GM21390 (cell line): ENCODE results near the gene KCNH8.

ENCODE experiments used
- ATAC-seq: cut with Tn5 transposase; IDR thresholded peaks from one replicate; pipeline ENCODE4 v1.9.1; 2021; ENCODE audit not compliant: unreplicated experiment

The KCNH8 gene

DNA sequence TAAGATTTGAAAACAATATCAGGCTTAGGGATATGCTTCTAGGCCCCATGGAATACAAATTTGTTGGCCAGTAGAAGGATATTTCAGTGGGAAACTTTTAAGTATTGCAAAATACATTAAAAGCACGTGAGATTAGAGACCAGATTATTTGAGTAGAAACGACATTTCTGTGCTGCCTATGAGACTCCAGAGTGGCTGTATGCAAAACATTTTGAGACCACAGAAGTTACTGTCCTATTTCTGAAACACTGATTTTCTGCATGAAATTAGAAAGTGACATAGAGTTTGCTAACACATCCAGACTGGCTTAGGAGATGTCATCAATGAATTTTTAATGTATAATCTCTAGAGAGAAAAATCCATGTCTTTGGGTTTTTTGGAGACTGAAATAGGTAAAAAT lies 99.8 kb downstream of the KCNH8 start:
- ATAC-seq, result peak; percentile 79

DNA sequence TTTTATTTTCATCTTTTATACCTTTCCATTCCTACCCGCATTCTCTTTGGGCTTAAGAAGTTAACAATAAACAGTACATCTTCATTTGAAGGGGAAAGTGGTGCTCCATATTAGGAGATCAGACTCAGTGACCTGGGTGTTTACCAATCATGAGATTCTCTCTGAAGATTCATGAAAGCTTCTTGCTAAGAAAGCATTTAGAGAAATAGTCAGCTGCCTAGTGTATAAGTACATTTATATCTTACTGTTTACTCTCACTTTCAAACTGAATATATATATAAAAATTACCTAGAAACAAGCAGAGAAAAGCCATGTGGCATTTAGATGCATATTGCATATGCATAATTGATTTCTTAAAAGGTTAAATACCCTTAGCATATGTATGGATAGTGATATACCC lies 100.5 kb downstream of the KCNH8 start:
- ATAC-seq, result no peak

DNA sequence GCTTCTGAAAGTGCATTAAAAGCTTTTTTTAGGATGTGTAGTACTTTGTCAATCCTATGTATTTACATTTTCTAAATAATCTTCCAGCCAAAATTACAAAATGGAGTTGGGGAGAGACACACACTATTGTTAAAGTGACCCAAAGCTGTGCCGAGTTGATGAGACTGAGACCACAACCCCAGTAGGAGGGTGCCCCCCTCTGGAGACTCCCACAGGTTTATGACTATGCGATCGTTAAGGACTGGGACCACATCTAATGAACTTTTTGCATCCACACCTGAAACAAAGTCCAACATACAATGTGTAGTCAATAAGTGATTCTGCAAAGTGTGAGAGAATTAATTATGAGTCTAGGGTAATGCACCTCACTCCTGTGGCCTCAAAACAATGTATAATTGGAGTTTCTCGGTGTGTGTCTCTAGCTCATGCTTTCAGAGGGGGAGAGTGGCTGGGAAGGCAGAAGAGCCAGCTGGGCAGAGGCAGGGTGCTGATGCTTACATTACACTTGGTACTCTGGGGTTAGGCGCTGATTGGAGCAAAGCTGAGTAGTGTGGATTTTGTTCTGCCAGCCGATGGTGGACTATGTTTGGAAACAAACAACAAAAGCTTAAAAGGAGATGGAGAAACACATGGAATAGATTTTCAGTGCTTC lies 102.8 kb downstream of the KCNH8 start:
- ATAC-seq, result no peak

DNA sequence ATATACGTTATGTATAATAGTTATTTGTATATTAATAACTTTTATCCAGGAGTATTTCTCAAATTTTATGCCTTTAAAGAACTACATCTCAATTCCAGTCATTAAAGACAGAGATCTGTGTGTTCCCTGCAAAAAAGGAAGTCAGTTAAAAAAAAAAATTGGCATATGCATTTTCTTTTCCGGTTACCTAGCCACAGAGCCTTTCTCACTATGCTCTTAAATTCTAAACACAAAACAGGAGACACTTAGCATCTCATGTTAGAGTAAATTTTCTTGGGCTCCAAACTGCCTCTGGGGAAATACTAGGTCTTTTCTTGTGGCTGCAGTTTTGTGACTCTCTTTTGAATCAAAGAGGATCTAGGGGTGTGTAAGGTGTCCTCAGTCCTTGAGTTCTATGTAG lies 105.9 kb downstream of the KCNH8 start:
- ATAC-seq, result no peak

DNA sequence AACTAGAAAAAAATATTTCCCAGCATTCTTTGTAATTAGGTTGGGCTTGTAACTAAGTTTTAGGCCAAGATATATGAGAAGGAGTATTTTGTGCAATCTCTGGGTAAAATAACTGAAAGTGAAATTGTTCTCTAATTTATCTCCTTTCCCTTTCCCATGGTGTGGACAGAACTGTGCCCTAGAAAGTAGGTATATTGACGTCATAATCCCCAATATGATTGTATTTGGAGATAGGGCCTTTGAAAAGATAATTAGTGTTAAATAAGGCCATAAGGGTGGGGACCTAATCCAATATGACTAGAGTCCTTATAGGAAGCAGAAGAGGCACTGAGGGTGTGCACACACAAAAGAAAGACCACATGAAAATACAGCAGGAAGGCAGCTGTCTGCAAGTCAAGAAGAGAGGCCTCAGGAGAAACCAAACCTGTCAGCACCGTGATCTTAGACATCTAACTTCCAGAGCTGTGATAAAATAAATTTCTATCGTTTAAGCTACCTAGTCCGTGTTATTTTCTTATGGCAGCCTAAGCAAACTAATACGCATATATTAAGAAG lies 106.6 kb downstream of the KCNH8 start:
- no peak for ATAC-seq

DNA sequence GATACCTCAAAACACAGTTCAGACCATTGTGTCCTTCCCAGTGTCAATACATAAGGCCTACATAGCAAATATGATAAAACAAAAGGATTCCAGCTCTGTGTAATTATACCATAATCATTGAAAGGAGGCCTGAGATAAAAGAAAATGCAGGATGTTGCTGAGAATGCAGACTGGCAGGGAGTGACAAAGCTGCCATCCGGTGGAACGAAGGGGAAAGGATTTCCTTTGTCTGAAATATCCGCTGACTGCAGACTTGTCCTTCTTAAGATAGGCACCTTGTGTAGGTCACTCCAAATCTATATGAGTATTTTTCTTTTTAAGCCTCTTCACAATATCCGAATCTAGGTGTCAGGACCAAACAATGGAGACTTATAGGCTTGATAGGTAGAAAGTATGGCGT lies 108.0 kb downstream of the KCNH8 start:
- no peak for ATAC-seq

DNA sequence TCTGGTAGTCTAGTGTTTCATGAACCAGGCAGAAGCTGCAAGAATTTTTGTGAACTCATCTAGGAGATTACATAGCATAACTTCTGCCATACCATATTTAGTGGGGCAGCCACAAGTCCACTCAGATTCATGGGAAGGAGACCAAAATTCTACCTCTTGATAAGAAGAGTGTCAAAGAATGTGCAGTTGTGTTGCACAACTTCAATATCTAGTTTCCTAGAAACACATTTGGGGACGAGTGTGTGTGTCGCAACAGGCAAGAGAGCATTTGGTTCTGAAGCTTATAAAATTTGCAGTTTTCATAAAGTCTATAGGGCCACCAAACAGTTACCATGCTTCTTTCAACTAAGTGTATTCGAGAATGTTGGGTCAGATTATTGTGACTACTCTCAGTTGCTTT lies 115.3 kb downstream of the KCNH8 start:
- no peak for ATAC-seq

DNA sequence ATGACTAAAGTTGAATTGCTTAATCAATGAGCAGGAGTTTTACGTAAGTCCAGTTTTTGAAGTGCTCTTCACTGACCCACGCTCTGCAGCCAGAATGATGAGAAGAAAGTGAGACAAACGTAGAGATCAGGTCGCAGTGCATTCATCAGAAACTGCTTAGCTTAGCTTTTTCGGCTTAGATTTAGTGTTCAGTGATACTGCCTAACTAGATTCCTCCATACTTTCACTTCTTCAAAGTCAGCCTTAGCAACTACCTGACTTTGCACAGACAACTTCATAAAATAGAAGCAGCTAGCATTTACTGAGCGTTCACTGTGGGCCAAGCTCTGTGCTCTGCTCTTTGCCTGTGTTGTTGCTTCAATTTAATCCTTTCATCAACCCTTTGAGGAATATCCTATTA lies 116.1 kb downstream of the KCNH8 start:
- ATAC-seq, result no peak

DNA sequence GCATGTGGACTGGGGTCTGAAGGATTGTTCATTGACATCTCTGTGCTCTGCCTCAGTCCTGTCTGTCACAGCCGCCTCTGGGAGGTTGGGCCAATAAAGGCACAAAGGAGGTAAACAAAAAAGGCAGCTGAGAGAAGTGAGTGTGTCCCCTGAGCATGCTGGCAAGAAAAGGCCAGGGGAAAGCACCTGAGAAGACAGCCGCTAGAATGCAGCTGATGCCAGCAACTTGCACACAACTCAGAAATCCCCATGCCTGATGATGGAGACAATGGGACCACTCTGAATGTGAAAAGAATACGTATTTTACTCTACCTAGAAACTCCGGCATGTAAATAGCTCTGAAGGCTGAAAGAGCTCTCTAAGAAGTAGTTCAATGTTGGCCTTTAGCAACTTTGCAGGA lies 118.7 kb downstream of the KCNH8 start:
- no peak for ATAC-seq

DNA sequence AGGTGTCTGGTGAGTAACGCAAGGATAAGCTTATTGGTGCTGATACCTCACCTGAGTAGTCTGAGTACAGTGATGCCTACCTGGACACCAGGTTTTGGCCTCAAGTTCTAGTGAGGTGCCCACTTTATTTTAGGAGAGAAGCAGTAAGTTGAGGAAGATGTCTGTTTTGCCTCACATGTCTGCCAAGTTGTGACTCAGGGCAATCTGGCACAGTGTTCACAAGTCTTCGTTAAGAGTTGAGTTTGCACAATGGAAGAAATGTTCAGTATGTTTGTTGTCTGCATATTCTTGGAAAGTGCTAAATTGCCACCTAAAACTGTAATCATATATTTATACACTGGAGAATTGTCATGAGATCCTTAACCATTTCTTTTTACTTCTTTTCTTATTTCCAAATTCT lies 122.2 kb downstream of the KCNH8 start:
- ATAC-seq, result no peak

DNA sequence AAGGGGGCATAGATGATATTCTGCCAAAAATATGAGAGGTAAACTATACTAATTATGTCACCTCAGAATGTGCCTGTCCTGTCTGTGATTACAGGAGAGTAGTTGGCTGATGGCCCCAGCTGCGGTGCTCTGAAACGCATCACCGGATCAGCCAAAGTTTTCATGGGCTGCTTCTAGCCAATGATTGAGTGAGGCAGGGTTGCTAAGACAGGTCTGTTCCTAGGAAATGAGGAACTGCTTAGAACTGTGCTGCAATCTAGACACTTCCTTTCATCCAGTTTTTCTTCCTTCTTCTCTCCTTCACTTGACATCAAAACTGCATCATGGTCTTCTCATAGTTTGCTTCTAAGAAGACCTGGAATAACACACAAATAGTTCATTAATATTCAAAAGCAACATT lies 124.0 kb downstream of the KCNH8 start:
- no peak for ATAC-seq

DNA sequence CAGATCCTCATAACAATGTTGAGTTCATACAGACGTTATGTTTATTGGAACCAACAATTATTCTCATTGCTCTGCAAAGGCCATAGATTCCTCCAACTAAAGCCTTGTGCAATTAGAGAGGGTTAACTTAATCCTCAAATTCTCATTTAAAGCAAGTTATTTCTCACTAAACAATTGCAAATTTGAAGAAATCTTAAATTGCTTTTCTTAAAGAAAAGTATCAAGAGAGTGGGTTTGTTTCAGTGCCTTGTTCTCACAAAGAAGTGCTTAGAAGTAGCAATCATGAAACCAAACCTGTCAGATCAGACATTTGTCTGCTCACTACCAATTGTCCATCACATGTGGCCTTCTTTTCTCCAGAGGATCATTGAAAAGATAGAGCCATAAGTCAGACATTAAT lies 124.8 kb downstream of the KCNH8 start:
- ATAC-seq, result no peak

DNA sequence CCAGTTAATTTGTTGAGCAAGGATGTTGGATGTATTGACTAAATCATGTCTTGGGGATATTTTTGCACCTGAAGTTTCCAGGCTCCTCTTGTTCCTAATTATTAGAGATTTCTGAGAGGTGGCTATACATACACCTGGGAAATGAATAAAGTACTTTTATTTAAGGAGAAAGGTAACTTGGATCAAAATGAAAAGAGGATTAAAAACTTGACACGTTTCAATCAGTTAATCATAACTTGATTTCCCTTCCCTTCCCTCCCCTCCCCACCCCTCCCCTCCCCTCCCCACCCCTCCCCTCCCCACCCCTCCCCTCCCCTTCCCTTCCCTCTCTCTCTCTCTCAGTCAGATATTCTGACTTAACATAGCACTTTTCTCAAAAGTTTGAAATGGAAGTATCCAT lies 126.3 kb downstream of the KCNH8 start:
- no peak for ATAC-seq

DNA sequence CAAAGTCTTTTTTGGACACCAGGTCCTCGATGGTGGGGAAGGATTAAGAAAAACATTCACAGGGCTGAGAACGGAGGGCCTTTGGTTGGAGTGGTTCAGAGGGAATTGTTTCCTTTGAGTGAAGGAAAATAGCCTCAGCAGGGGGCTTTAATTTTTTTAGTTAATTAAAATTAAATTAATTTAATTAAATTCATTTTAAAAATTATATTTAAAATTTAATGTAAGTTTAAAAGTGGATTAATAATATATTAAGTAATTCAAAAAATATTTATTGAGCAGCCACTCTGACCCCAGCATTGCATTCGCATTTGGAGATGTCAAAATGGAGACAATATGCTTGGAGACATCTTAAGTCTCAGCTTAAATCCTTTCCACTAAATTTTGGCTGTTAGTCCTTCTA lies 136.7 kb downstream of the KCNH8 start:
- ATAC-seq, result no peak

DNA sequence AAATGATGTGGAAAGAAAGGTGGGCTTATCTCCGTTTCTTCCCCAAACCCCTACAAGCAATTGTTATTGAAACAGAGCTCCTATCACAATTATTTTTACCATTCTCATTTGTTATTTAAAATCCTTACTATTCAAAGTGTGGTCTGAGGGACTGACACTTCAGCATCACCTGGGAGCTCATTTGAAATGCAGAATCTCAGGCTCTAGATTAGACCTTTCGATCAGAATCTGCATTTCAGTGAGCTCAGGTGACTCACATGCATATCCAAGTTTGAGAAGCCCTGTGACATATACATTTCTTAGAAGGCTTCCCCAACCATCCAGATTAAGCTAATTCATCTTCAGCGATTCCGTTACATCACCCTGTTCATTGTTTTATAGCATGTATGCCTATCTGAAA lies 145.0 kb downstream of the KCNH8 start:
- no peak for ATAC-seq

DNA sequence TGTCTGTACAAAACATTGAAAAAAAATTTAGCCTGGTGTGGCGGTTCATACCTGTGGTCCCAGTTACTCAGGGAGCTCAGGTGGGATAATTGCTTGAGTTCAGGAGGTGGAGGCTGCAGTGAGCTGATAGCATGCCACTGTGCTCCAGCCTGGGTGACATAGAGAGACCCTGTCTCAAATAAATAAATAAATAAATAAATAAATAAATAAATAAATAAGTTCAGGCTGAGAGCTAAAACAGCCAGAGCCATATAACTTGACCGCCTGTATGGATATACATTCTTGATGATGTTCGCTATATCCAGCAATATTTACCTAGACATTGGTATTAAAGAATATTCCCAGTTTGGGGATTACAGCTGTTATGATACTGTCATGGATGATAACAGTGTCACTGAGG lies 146.9 kb downstream of the KCNH8 start:
- no peak for ATAC-seq

DNA sequence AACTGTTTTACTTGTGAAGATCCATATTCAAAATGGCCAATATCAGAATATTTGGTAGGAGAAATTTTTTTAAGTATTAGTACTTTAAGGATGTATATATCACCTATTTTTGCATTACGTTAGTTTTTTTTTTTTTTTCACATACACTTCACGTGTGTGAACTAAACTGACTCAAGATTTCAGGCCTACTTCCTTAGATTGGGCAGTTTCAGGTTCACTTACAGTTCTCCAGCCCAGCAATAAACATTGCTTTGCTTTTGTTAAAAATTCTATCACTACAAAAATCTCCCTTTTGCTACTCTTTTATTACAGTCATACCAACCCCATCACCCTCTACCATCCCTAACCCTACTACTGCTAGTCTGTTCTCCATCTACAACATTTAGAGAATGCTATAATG lies 183.6 kb downstream of the KCNH8 start:
- peak; percentile 51 for ATAC-seq

DNA sequence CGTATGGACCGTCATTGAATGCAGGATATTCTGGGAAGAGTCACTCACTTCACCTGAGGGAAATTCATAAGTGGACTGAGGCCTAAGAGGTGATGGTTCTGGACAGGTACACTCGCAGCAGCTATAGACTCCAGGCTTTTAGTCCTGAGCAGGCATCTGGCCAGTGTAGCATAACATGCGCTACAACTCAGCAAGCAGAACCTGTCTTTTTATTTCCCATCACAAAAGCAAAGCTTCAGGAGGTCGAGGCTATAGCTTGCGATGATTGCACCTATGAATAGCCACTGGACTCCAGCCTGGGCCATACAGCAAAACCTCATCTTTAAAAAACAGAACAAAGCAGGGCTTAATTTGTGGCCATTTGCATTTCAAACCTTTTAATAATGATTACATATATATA lies 185.8 kb downstream of the KCNH8 start:
- no peak for ATAC-seq

DNA sequence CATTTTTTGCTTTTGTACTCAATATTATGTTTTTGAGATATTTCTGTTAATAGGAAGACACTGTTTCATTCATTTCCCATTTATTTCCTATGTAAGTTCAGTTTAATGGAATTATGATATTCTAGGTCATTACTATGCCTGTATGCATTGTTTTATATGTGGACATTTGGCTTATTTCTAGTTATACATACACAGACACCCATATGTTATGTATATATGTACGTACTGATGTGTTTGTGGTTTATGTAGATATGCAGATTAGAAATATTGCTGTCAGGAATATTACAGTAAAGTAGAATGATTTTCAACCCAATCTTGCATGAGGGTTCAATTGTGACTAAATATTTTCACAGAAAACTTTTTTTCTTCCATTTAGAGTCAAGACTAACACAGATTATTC lies 190.5 kb downstream of the KCNH8 start:
- no peak for ATAC-seq

DNA sequence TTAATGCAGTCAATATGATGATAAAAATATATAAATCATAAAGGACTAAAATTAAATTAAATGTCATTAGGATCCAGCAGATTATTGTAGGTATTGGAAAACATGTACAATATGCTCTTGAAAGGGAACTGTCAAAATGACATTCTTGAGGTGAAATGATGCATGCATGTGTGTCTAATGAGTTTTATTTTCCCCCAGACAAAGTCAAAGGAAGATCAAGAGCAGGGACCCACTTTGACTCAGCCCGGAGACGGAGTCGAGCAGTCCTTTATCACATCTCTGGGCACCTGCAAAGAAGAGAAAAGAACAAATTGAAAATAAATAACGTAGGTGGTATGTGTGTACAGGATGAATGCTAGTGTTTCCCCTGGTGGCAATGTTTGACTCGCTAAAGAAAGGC lies 194.1 kb downstream of the KCNH8 start:
- ATAC-seq, result no peak

DNA sequence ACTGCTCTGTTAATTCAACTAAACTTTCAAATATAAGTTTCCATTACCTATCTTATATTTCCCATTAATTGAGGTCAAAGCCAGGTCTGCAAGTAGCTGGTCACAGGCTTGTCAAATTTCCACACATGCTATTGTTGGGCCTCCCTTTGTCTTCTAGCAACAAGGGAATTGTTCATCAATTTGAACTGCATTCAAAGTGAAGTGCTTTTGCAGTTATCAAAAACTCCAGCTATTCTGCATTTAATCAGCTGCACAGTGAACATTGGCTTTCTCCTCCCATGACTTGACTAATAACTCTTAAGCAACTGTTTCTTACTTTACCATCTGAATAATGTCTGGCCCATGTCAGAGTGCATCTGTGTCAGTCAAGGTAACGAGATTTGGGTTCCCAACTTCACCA lies 198.4 kb downstream of the KCNH8 start:
- no peak for ATAC-seq

DNA sequence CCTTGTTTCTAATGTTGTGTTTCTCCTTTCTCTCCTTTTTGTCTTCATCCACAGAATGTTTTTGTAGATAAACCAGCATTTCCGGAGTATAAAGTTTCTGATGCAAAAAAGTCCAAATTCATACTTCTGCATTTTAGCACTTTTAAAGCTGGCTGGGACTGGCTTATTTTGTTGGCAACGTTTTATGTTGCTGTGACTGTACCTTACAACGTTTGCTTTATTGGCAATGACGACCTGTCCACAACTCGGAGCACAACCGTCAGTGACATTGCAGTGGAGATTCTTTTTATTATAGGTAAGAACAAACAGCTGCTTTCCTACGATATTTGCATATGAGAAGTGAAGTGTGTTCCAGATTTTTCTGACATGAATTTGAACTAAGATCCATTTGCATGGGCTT lies 199.4 kb downstream of the KCNH8 start:
- no peak for ATAC-seq

DNA sequence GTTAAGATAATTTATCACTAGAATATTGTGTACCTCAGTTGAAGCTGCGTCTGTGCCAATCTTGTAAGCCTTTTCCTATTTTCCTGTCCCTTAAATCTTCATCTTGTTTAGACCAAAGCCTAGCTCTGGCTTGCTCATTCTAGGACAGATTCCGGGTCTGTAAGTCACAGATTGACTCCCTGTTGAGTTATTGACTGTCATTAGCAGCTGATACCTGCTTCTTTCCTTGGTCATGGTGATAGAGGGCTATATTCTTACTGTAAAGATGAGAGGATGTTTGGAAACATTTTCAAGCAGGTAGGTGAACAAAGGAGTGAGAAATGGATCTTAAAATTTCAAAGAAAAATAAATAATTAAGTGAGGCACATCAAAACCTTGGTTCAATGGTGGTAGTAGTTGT lies 200.2 kb downstream of the KCNH8 start:
- no peak for ATAC-seq
